Sigmoid colon (tissue), 7 donors: Measurements from ENCODE around the gene CYTH1. TPM values are rescaled to one million over a fixed set of nuclear protein-coding genes. Genes with fewer than 3 reads are reported as not detected.

Source experiments
- DNase-seq: peaks from one replicate; pipeline ENCODE4 v3.0.0-alpha.2; 2019
- H3K27ac ChIP-seq, 4 donors: fragments of 200-600 bp; sonication (generic); one replicate each; pipeline ENCODE4 v1.5.1; 2016 to 2019; ENCODE audit warnings: mild to moderate bottlenecking in 1 of 4
- H3K27me3 ChIP-seq, 3 donors: fragments of 200-600 bp; sonication (generic); one replicate each; pipeline ENCODE4 v1.5.1; 2019; ENCODE audit warnings: mild to moderate bottlenecking in 1 of 3
- H3K36me3 ChIP-seq, 4 donors: fragments of 200-600 bp; sonication (generic); one replicate each; pipeline ENCODE4 v1.5.1; 2016 to 2019
- H3K4me1 ChIP-seq, 4 donors: fragments of 200-600 bp; sonication (generic); one replicate each; pipeline ENCODE4 v1.5.1; 2017 to 2019
- H3K4me3 ChIP-seq, 4 donors: fragments of 200-600 bp; sonication (generic); one replicate each; pipeline ENCODE4 v1.5.1; 2017 to 2019; ENCODE audit warnings: mild to moderate bottlenecking in 2 of 4, moderate library complexity in 1 of 4
- H3K9me3 ChIP-seq, 4 donors: fragments of 200-600 bp in 3 of 4; sonication (generic) in 3 of 4; one replicate each; pipeline versions ENCODE4 v1.5.1 to v1.6.1; 2013 to 2019
- EP300 ChIP-seq, 4 donors: sonication (generic); formaldehyde crosslinking; IDR thresholded peaks; one replicate each; pipeline ENCODE4 v1.6.1; 2017; ENCODE audit warnings: antibody characterized with exemption in 4 of 4
- POLR2A ChIP-seq, 2 donors: fragments of 450-650 bp; IDR thresholded peaks; one replicate each; pipeline ENCODE4 v1.6.1; 2016; ENCODE audit warnings: antibody characterized with exemption in 2 of 2, mild to moderate bottlenecking in 2 of 2, moderate library complexity in 2 of 2
- POLR2AphosphoS5 ChIP-seq, 4 donors: sonication (generic); formaldehyde crosslinking; IDR thresholded peaks; one replicate each; pipeline ENCODE4 v1.6.1; 2017; ENCODE audit warnings: antibody characterized with exemption in 4 of 4
- WGBS, 2 donors: extraction: QIAGEN DNeasy Blood & Tissue Kit; methylation state at CpG; one replicate each; pipeline ENCODE4 v1.1.7; 2013; 5-methylcytosine and 5-hydroxymethylcytosine counted together
- intact Hi-C: fragments of 100-400 bp; cut with DNase I; formaldehyde crosslinking; loops from one replicate; pipeline ENCODE4 v1.15.1; 2023
- polyA plus RNA-seq, 3 donors: library from polyadenylated mRNA; stranded (reverse); fragments of 200-250 nt; gene quantifications; one replicate each; pipeline ENCODE4 v1.2.3, GENCODE V29; 2013
- total RNA-seq, 4 donors: library from RNA; depleted of rRNA; stranded (reverse); fragments of >200 nt; gene quantifications; one replicate each; pipeline ENCODE4 v1.1.0, GENCODE V29; 2016
- TF ChIP-seq, protein P1 (sequence below), 4 experiments: fragments of 450-650 bp in 3 of 4; fragments of 200-600 bp in 1 of 4; IDR thresholded peaks; one replicate each; pipeline ENCODE4 v1.5.1; 2016 to 2019; ENCODE audit warnings: antibody characterized with exemption in 4 of 4, mild to moderate bottlenecking in 3 of 4, moderate library complexity in 2 of 4
- donor health status: healthy with polysubstance abuse.
- donor health status: Bipolar disorder and iron deficiency.
- donor health status: healthy.

The CYTH1 gene
- total and polyA plus RNA-seq, 7 donors = 26.7 to 83.8 (median 38.5) TPM

DNA sequence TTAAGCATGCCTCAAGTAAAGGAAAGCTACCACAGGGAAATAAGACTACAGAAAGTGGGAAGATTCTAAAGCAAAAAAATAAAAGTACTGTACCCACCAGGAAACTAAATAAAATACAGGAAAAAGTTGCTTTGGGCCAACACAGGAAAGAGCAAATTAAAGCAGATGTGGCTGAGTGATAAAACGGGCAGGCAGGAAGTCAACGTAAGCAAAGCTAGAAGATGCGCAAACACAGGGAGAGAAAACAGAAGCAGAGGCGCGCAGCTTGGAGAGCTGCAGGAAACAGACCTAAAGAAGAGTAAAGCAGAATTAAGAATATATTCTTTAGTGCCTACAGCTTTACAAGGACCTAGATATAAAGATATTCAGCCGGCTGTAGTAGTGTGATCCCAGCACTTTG lies 36.9 kb upstream of the CYTH1 start:
- Histone ChIP-seq H3K4me3 (no peak overlapping the region), H3K27ac (peak overlapping the region; percentile 1 to 53 (median 39)), H3K36me3 (peaks cover 44 to 99% (median 72%) of the 10 kb centered on the region in 4 donors), H3K9me3 (no peaks in the 10 kb centered on the region), H3K27me3 (no peaks in the 10 kb centered on the region), H3K4me1 (no peaks in the 10 kb centered on the region)
- TF ChIP-seq POLR2A (IDR thresholded peaks at IDR 0.05) = no peak
- TF ChIP-seq POLR2AphosphoS5 (IDR thresholded peaks at IDR 0.05) = peak in 2 of 4 donors; percentile 16 to 57
- peak in 1 of 4 donors; percentile 5 for TF ChIP-seq EP300 (IDR thresholded peaks at IDR 0.05)
- no peak for DNase-seq
- intact Hi-C loops = no loop called here
- 39 to 68% methylated on average over 6 of the region's 6 CpGs for WGBS, 2 donors

DNA sequence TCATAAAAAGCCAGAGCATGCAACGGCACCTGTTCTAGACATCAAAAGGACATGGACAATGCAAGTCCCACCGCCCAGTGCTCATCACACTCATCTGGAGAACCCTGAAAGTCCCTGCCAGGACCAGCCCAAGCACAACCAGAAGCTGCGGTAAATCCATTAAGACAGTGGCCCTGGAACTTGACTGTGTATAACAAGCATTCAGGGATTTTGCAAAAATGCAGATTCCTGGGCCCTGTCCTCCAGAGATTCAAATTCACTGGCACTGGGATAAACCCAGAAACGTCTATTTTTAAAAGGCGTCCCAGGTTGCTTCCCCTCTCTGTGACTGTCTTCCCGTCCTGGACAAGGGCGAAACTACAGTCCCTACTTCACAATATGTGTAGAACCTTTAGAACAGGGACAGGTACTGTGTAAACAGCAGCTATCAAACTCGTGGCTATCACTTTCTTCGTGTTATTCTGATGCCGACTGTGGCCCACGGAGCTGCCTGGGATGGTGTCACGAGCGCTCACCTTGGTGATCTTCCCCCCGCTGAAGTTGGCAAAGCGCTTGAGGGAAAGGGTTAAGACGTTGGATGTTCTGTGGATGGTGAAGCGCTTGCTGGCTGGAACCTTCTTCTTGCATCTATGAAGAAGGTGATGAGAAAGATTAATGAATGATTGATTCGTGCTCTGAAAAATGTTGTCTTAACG lies 36.2 kb upstream of the CYTH1 start:
- Histone ChIP-seq H3K27ac (peak overlapping the region in 3 of 4 donors; percentile 27 to 53 (median 43)), H3K4me3 (no peak overlapping the region), H3K4me1 (peaks cover 0 to 2% (median under 1%) of the 10 kb centered on the region in 4 donors), H3K36me3 (peaks cover 47 to 99% (median 76%) of the 10 kb centered on the region in 4 donors), H3K9me3 (no peaks in the 10 kb centered on the region), H3K27me3 (no peaks in the 10 kb centered on the region)
- intact Hi-C loops = no loop called here
- 82 to 89% methylated on average over 19 of the region's 19 CpGs for WGBS, 2 donors
- no peak for DNase-seq
- TF ChIP-seq POLR2AphosphoS5 (IDR thresholded peaks at IDR 0.05) (no peak), EP300 (IDR thresholded peaks at IDR 0.05) (no peak), POLR2A (IDR thresholded peaks at IDR 0.05) (no peak)
- TF ChIP-seq, protein P1, sequence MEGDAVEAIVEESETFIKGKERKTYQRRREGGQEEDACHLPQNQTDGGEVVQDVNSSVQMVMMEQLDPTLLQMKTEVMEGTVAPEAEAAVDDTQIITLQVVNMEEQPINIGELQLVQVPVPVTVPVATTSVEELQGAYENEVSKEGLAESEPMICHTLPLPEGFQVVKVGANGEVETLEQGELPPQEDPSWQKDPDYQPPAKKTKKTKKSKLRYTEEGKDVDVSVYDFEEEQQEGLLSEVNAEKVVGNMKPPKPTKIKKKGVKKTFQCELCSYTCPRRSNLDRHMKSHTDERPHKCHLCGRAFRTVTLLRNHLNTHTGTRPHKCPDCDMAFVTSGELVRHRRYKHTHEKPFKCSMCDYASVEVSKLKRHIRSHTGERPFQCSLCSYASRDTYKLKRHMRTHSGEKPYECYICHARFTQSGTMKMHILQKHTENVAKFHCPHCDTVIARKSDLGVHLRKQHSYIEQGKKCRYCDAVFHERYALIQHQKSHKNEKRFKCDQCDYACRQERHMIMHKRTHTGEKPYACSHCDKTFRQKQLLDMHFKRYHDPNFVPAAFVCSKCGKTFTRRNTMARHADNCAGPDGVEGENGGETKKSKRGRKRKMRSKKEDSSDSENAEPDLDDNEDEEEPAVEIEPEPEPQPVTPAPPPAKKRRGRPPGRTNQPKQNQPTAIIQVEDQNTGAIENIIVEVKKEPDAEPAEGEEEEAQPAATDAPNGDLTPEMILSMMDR (IDR thresholded peaks at IDR 0.05) = no peak

DNA sequence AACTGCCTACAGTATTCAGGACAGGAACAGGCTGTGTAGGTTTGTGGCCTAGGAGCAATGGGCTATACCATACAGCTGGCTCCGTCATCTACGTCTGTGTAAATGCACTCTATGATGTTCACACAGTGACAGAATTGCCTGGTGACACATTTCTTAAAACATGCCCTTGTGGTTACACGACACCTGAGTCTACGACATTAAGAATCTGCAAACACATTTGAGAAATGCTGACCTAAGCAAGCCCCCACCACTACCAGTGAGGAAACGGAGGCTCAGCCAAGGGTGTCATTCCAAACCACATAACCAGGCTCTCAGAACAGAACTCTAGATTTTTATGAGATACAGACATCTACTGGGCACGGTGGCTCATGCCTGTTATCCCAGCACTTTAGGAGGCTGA lies 35.0 kb upstream of the CYTH1 start:
- H3K36me3 ChIP-seq = peaks cover 47 to 99% (median 81%) of the 10 kb centered on the region in 4 donors
- TF ChIP-seq POLR2AphosphoS5 (IDR thresholded peaks at IDR 0.05) = no peak
- TF ChIP-seq EP300 (IDR thresholded peaks at IDR 0.05) = no peak
- TF ChIP-seq, protein P1 (IDR thresholded peaks at IDR 0.05) = no peak
- no peak for TF ChIP-seq POLR2A (IDR thresholded peaks at IDR 0.05)

DNA sequence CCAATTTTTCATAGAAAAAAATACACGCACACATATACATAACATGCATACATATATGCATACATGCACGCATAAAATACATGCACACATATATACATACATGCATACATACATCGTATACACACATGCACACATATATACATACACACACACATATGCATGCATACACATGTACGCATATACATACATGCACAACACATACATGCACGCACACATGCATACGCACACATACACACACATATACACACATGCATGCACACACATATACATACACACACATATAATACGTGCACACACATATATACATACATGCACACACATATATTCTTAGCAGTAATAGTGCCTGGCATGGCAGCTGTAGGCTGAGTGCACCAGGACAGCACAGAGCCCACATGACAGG lies 33.6 kb upstream of the CYTH1 start:
- intact Hi-C loops = no loop called here
- H3K27me3 ChIP-seq = no peaks in the 10 kb centered on the region
- H3K36me3 ChIP-seq = peaks cover 50 to 100% (median 84%) of the 10 kb centered on the region in 4 donors
- H3K27ac ChIP-seq = no peak overlapping the region
- WGBS, 2 donors = 95% methylated on average over 7 of the region's 7 CpGs
- TF ChIP-seq EP300 (IDR thresholded peaks at IDR 0.05) (no peak), POLR2A (IDR thresholded peaks at IDR 0.05) (no peak), POLR2AphosphoS5 (IDR thresholded peaks at IDR 0.05) (no peak)
- TF ChIP-seq, protein P1 (IDR thresholded peaks at IDR 0.05) = no peak
- H3K4me3 ChIP-seq = no peak overlapping the region
- no peak for DNase-seq
- H3K4me1 ChIP-seq = peaks cover 0 to 5% (median 2%) of the 10 kb centered on the region in 4 donors
- no peaks in the 10 kb centered on the region for H3K9me3 ChIP-seq

More for the DNA sequence above, 35.0 kb upstream of the CYTH1 start:
- Histone ChIP-seq H3K27ac (no peak overlapping the region), H3K4me3 (no peak overlapping the region), H3K4me1 (peaks cover 0 to 5% (median 2%) of the 10 kb centered on the region in 4 donors), H3K27me3 (no peaks in the 10 kb centered on the region), H3K9me3 (no peaks in the 10 kb centered on the region)
- WGBS, 2 donors = 70 to 87% methylated on average over 6 of the region's 6 CpGs
- DNase-seq = no peak
- intact Hi-C loops = no loop called here

DNA sequence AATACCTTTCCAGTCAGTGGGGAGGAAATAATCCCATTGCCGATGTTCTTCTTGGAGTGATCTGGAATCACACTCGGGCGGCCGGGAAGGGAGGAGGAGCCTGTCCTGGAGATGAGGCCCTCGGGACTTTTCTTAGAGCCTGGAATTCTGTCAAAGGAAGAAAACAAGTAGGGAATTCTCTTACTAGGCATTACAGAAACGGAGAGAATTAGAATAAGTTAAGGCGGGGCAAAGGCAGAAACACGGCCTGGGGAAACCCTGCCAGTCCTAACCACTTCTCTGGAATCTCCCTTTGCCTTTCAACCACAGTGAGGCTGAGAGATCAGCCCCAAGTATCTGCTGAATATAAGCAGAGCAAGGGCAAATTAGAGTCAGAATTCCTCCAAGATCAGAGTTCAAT lies 30.8 kb upstream of the CYTH1 start:
- Histone ChIP-seq H3K36me3 (peaks cover 38 to 99% (median 78%) of the 10 kb centered on the region in 4 donors), H3K27me3 (no peaks in the 10 kb centered on the region), H3K4me1 (peaks cover 0 to 5% (median 2%) of the 10 kb centered on the region in 4 donors), H3K27ac (peak overlapping the region in 1 of 4 donors; percentile 6), H3K4me3 (no peak overlapping the region), H3K9me3 (no peaks in the 10 kb centered on the region)
- intact Hi-C loops = no loop called here
- TF ChIP-seq, protein P1 (IDR thresholded peaks at IDR 0.05) = no peak
- TF ChIP-seq EP300 (IDR thresholded peaks at IDR 0.05) (no peak), POLR2A (IDR thresholded peaks at IDR 0.05) (no peak), POLR2AphosphoS5 (IDR thresholded peaks at IDR 0.05) (no peak)
- 77 to 90% methylated on average over 8 of the region's 8 CpGs for WGBS, 2 donors
- DNase-seq = no peak
